Neural progenitor cell (in vitro differentiated cells): Measurements from ENCODE around the gene BUD23. TPM values are rescaled to one million over a fixed set of nuclear protein-coding genes. Genes with fewer than 3 reads are reported as not detected.

Source experiments
- DNase-seq: peaks from one replicate; pipeline ENCODE4 v3.0.0-alpha.2; 2016; ENCODE audit warnings: low spot score
- H2AFZ ChIP-seq: fragments of 200-600 bp; sonication (generic); replicated peaks from 2 replicates; pipeline ENCODE4 v1.6.1; 2016; ENCODE audit warnings: antibody characterized with exemption
- H3F3A ChIP-seq: fragments of 200-600 bp; sonication (generic); 2 replicates; pipeline ENCODE4 v1.6.1; 2016; ENCODE audit warnings: antibody characterized with exemption, low read depth
- H3K27ac ChIP-seq: fragments of 200-600 bp; sonication (generic); 2 replicates; pipeline ENCODE4 v1.5.1; 2016; ENCODE audit warnings: mild to moderate bottlenecking
- H3K27me3 ChIP-seq: fragments of 200-600 bp; sonication (generic); 2 replicates; pipeline ENCODE4 v1.6.1; 2016; ENCODE audit warnings: mild to moderate bottlenecking, moderate library complexity
- H3K36me3 ChIP-seq: fragments of 200-600 bp; sonication (generic); 2 replicates; pipeline ENCODE4 v1.5.1; 2016
- H3K4me1 ChIP-seq: fragments of 200-600 bp; sonication (generic); 2 replicates; pipeline ENCODE4 v1.6.1; 2016; ENCODE audit warnings: mixed run types
- H3K4me2 ChIP-seq: fragments of 200-600 bp; sonication (generic); 2 replicates; pipeline ENCODE4 v1.6.1; 2016
- H3K4me3 ChIP-seq: fragments of 200-600 bp; sonication (generic); 2 replicates; pipeline ENCODE4 v1.5.1; 2016
- H3K79me2 ChIP-seq: fragments of 200-600 bp; sonication (generic); 2 replicates; pipeline ENCODE4 v1.6.1; 2016; ENCODE audit warnings: low read depth
- H3K9ac ChIP-seq: fragments of 200-600 bp; sonication (generic); 2 replicates; pipeline ENCODE4 v1.6.1; 2016
- H3K9me3 ChIP-seq: fragments of 200-600 bp; sonication (generic); 2 replicates; pipeline ENCODE4 v1.5.1; 2016; ENCODE audit warnings: low read depth
- H4K20me1 ChIP-seq: fragments of 200-600 bp; sonication (generic); 2 replicates; pipeline ENCODE4 v1.6.1; 2016; ENCODE audit warnings: low read depth
- H3K27ac Mint-ChIP-seq: 3 replicates; pipeline ENCODE4 v1.8.0; 2021; ENCODE audit warnings: mixed read lengths
- H3K27me3 Mint-ChIP-seq: 2 replicates; pipeline ENCODE4 v1.8.0; 2022; ENCODE audit warnings: low read depth, mild to moderate bottlenecking, inconsistent platforms, moderate library complexity, mixed read lengths; ENCODE audit not compliant: insufficient read depth
- H3K36me3 Mint-ChIP-seq: 3 replicates; pipeline ENCODE4 v1.8.0; 2021; ENCODE audit warnings: mixed read lengths
- H3K4me1 Mint-ChIP-seq: 3 replicates; pipeline ENCODE4 v1.8.0; 2021; ENCODE audit warnings: mixed read lengths
- H3K4me3 Mint-ChIP-seq: 3 replicates; pipeline ENCODE4 v1.8.0; 2021; ENCODE audit warnings: mild to moderate bottlenecking, moderate library complexity, mixed read lengths
- H3K9me3 Mint-ChIP-seq: 3 replicates; pipeline ENCODE4 v1.8.0; 2020; ENCODE audit warnings: mixed read lengths
- EZH2 ChIP-seq: fragments of 200-600 bp; sonication (generic); IDR thresholded peaks from 2 replicates; pipeline ENCODE4 v1.6.1; 2017; ENCODE audit warnings: antibody characterized with exemption, mild to moderate bottlenecking, moderate library complexity
- EZH2phosphoT487 ChIP-seq: fragments of 200-600 bp; sonication (generic); IDR thresholded peaks from 2 replicates; pipeline ENCODE4 v1.6.1; 2017; ENCODE audit warnings: antibody characterized with exemption
- total RNA-seq: library from RNA; depleted of rRNA; stranded (reverse); fragments of >200 nt; gene quantifications from 2 replicates; pipeline ENCODE4 v1.2.3, GENCODE V29; 2015; ENCODE audit warnings: low replicate concordance
- TF ChIP-seq, protein P1 (sequence below): fragments of 200-600 bp; sonication (generic); IDR thresholded peaks from 2 replicates; pipeline ENCODE4 v1.5.1; 2017; ENCODE audit warnings: antibody characterized with exemption, mild to moderate bottlenecking

BUD23 gene
- total RNA-seq, 1 donor from 2014 or later, result 22.8 TPM

GRCh38 chr7:73699370-73700068, 16.1 kb downstream of the BUD23 start:
- no peaks in the 10 kb centered on the region for H3K36me3 ChIP-seq
- no peak for TF ChIP-seq EZH2phosphoT487
- TF ChIP-seq, protein P1, sequence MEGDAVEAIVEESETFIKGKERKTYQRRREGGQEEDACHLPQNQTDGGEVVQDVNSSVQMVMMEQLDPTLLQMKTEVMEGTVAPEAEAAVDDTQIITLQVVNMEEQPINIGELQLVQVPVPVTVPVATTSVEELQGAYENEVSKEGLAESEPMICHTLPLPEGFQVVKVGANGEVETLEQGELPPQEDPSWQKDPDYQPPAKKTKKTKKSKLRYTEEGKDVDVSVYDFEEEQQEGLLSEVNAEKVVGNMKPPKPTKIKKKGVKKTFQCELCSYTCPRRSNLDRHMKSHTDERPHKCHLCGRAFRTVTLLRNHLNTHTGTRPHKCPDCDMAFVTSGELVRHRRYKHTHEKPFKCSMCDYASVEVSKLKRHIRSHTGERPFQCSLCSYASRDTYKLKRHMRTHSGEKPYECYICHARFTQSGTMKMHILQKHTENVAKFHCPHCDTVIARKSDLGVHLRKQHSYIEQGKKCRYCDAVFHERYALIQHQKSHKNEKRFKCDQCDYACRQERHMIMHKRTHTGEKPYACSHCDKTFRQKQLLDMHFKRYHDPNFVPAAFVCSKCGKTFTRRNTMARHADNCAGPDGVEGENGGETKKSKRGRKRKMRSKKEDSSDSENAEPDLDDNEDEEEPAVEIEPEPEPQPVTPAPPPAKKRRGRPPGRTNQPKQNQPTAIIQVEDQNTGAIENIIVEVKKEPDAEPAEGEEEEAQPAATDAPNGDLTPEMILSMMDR, result no peak
- no peak for TF ChIP-seq EZH2
- peaks cover 12% of the 10 kb centered on the region for H4K20me1 ChIP-seq
- H3F3A ChIP-seq, result peaks cover 16% of the 10 kb centered on the region
- Mint-ChIP-seq H3K9me3 (no peaks in the 10 kb centered on the region), H3K4me1 (peaks cover 16% of the 10 kb centered on the region), H3K27me3 (peaks cover 9% of the 10 kb centered on the region), H3K4me3 (no peak overlapping the region), H3K36me3 (peaks cover 17% of the 10 kb centered on the region), H3K27ac (no peak overlapping the region)
- no peak overlapping the region for H3K9ac ChIP-seq
- no peak overlapping the region for H2AFZ ChIP-seq
- H3K4me1 ChIP-seq, result peaks cover 9% of the 10 kb centered on the region
- no peak for DNase-seq
- no peak overlapping the region for H3K27ac ChIP-seq
- H3K9me3 ChIP-seq, result no peaks in the 10 kb centered on the region
- H3K4me2 ChIP-seq, result no peak overlapping the region
- H3K4me3 ChIP-seq, result no peak overlapping the region
- H3K79me2 ChIP-seq, result no peaks in the 10 kb centered on the region
- no peaks in the 10 kb centered on the region for H3K27me3 ChIP-seq

- no peak overlapping the region for H2AFZ ChIP-seq
- Mint-ChIP-seq H3K9me3 (no peaks in the 10 kb centered on the region), H3K36me3 (peaks cover 15% of the 10 kb centered on the region), H3K4me3 (no peak overlapping the region), H3K4me1 (peaks cover 16% of the 10 kb centered on the region), H3K27me3 (peaks cover 9% of the 10 kb centered on the region), H3K27ac (no peak overlapping the region)
- no peaks in the 10 kb centered on the region for H3K9me3 ChIP-seq
- no peaks in the 10 kb centered on the region for H3K27me3 ChIP-seq
- peaks cover 18% of the 10 kb centered on the region for H4K20me1 ChIP-seq
- no peaks in the 10 kb centered on the region for H3K79me2 ChIP-seq
- H3K36me3 ChIP-seq, result no peaks in the 10 kb centered on the region
- H3K4me3 ChIP-seq, result no peak overlapping the region
- TF ChIP-seq, protein P1, result no peak
- TF ChIP-seq EZH2 (no peak), EZH2phosphoT487 (no peak)
- DNase-seq, result no peak
- no peak overlapping the region for H3K27ac ChIP-seq
- H3F3A ChIP-seq, result peaks cover 16% of the 10 kb centered on the region
- H3K4me2 ChIP-seq, result no peak overlapping the region
- no peak overlapping the region for H3K9ac ChIP-seq
- H3K4me1 ChIP-seq, result peaks cover 9% of the 10 kb centered on the region
These were observed 16.6 kb downstream of the BUD23 start for GRCh38 chr7:73700069-73700423.

- no peak overlapping the region for H3K4me3 ChIP-seq
- peaks cover 16% of the 10 kb centered on the region for H3K4me1 Mint-ChIP-seq
- H3K9ac ChIP-seq, result no peak overlapping the region
- DNase-seq, result no peak
- H3F3A ChIP-seq, result peaks cover 16% of the 10 kb centered on the region
- H4K20me1 ChIP-seq, result peaks cover 21% of the 10 kb centered on the region
- H3K27ac ChIP-seq, result no peak overlapping the region
- no peaks in the 10 kb centered on the region for H3K9me3 ChIP-seq
- H2AFZ ChIP-seq, result no peak overlapping the region
- H3K27ac Mint-ChIP-seq, result no peak overlapping the region
- no peak overlapping the region for H3K4me2 ChIP-seq
- no peak for TF ChIP-seq EZH2
- TF ChIP-seq, protein P1, result no peak
- no peak for TF ChIP-seq EZH2phosphoT487
- peaks cover 9% of the 10 kb centered on the region for H3K4me1 ChIP-seq
- no peaks in the 10 kb centered on the region for H3K9me3 Mint-ChIP-seq
- H3K36me3 Mint-ChIP-seq, result peaks cover 12% of the 10 kb centered on the region
- no peak overlapping the region for H3K4me3 Mint-ChIP-seq
- H3K79me2 ChIP-seq, result no peaks in the 10 kb centered on the region
- H3K36me3 ChIP-seq, result no peaks in the 10 kb centered on the region
- H3K27me3 ChIP-seq, result no peaks in the 10 kb centered on the region
- H3K27me3 Mint-ChIP-seq, result peaks cover 11% of the 10 kb centered on the region
These were observed 17.3 kb downstream of the BUD23 start for GRCh38 chr7:73700581-73701134.
